ENCODE results near the gene IGFBP2.

IGFBP2 gene

DNA sequence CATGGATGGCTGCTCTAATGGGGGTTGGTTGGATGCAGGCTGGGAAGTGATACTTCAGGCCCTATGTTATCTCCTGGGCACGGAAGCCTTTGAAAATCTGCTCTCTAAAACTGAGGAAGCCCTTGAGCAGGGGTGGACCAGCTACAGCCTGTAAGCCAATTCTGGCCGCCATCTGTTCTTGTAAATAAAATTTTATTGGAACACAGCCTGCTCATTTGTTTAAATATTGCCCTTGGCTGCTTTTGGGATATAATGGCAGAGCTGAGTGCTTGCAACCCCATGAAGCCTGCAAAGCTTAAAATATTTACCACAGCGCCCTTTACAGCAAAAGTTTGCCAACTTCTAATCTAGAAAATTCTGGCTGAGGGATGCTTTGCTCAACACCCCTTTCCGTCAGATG, 11.9 kb upstream of the IGFBP2 start:
- DNase-seq (ENCODE audit: low read depth), result no peak
- TF ChIP-seq, protein P1, sequence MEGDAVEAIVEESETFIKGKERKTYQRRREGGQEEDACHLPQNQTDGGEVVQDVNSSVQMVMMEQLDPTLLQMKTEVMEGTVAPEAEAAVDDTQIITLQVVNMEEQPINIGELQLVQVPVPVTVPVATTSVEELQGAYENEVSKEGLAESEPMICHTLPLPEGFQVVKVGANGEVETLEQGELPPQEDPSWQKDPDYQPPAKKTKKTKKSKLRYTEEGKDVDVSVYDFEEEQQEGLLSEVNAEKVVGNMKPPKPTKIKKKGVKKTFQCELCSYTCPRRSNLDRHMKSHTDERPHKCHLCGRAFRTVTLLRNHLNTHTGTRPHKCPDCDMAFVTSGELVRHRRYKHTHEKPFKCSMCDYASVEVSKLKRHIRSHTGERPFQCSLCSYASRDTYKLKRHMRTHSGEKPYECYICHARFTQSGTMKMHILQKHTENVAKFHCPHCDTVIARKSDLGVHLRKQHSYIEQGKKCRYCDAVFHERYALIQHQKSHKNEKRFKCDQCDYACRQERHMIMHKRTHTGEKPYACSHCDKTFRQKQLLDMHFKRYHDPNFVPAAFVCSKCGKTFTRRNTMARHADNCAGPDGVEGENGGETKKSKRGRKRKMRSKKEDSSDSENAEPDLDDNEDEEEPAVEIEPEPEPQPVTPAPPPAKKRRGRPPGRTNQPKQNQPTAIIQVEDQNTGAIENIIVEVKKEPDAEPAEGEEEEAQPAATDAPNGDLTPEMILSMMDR (conservative IDR thresholded peaks at IDR 0.05; ENCODE audit: control insufficient read depth, insufficient read depth, low read depth, low read length), result no peak
- no peak overlapping the region for H3K4me3 ChIP-seq (ENCODE audit: control insufficient read depth, low read depth, low read length)

DNA sequence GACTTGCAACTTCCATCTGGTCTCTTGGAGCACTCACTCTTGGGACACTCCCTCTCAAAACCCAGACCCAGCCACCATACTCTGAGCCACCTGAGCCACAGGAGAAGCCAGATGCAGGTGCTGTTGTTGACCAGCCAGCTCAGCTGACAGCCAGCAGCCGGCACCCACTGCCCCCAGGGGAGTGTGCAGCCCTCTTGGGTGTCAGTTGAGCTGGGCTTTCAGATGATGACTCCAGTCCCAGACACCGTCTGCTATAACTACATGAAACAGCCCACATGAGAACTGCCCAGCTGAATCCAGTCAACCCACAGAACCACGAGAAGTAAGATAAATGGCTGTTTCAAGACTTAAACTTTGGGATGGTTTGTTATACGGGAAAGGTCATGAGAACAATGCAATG, 10.7 kb upstream of the IGFBP2 start:
- TF ChIP-seq, protein P1 (conservative IDR thresholded peaks at IDR 0.05; ENCODE audit: control insufficient read depth, insufficient read depth, low read depth, low read length), result no peak
- DNase-seq (ENCODE audit: low read depth), result no peak
- no peak overlapping the region for H3K4me3 ChIP-seq (ENCODE audit: control insufficient read depth, low read depth, low read length)

DNA sequence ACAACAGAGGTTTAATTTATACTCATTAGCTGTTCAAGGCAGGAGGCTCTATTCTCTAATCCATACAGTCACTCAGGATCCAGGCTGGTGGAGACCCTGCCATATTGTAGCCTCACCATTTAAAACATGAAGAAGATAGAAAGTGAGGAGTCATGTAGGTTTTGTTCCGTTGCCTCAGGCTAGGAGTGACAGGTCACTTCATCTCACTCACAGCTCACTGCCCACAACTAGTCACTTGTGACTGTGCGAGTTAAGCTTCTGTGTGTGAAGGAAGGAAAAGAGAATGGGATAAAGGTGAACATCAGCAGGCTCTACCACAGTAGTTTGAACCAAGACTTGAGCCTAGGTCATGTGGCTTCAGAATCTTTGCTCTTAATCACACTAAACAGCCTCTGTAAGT, 9.0 kb upstream of the IGFBP2 start:
- DNase-seq (ENCODE audit: low read depth), result no peak
- H3K4me3 ChIP-seq (ENCODE audit: control insufficient read depth, low read depth, low read length), result no peak overlapping the region
- TF ChIP-seq, protein P1 (conservative IDR thresholded peaks at IDR 0.05; ENCODE audit: control insufficient read depth, insufficient read depth, low read depth, low read length), result no peak

- no peak overlapping the region for H3K4me3 ChIP-seq (ENCODE audit: control insufficient read depth, low read depth, low read length)
- TF ChIP-seq, protein P1 (conservative IDR thresholded peaks at IDR 0.05; ENCODE audit: control insufficient read depth, insufficient read depth, low read depth, low read length), result no peak
- no peak for DNase-seq (ENCODE audit: low read depth)
These were observed 6.9 kb upstream of the IGFBP2 start for GRCh38 chr2:216626168-216626874.

GRCh38 chr2:216626875-216627245, 6.4 kb upstream of the IGFBP2 start:
- DNase-seq (ENCODE audit: low read depth), result no peak
- no peak overlapping the region for H3K4me3 ChIP-seq (ENCODE audit: control insufficient read depth, low read depth, low read length)
- TF ChIP-seq, protein P1 (conservative IDR thresholded peaks at IDR 0.05; ENCODE audit: control insufficient read depth, insufficient read depth, low read depth, low read length), result no peak

- H3K4me3 ChIP-seq (ENCODE audit: control insufficient read depth, low read depth, low read length), result no peak overlapping the region
- TF ChIP-seq, protein P1 (conservative IDR thresholded peaks at IDR 0.05; ENCODE audit: control insufficient read depth, insufficient read depth, low read depth, low read length), result no peak
- DNase-seq (ENCODE audit: low read depth), result no peak
These were observed 3.4 kb upstream of the IGFBP2 start for GRCh38 chr2:216629784-216630183.
